ENCODE measurements around the gene RPS27A. TPM values are rescaled to one million over a fixed set of nuclear protein-coding genes. Genes with fewer than 3 reads are reported as not detected.
A peak's percentile ranks its signal among the peaks of the same experiment; 100 is the strongest.

RPS27A gene
- total and polyA plus RNA-seq, 2 donors (not counting 3 experiments of a cell fraction or from before 2014, with no cell fraction given): 926 to 1,136 TPM

DNA sequence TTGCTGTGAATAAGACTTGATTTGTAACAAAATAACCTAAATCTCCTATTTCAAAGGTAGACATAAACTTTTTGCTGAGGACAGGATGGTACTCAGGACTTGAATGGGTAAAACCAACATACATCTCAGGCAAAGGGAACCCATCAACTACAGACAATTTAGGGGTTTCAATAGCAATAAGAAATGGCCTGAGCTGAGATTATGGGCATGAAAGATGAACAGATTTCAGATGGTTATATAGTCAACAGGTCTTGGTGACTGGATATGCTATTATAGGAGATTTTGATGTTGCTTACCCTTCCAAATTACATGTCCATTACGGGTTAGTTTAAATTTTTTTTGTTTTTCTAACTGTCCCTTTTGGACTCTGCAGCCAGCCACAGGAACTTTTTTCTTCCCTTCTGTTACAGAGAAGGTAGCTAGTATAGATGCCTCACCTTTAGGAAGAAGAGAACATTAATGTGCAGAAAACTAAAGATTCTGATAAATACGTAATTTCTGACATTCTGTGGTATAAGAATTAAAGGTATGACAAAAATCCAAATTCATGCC lies 4.6 kb downstream of the RPS27A start:
- TF ChIP-seq POLR2A (IDR thresholded peaks at IDR 0.05; ENCODE audit: low read depth, low read length) (peak; percentile 69), CTCF (IDR thresholded peaks at IDR 0.05; ENCODE audit: extremely low read depth in 1 of 2, insufficient read depth in 1 of 2, low read depth in 1 of 2, low read length in 2 of 2) (no peak), MYC (IDR thresholded peaks at IDR 0.05; ENCODE audit: low read depth, low read length) (no peak), POLR2AphosphoS5 (IDR thresholded peaks at IDR 0.05; ENCODE audit: insufficient read depth, low read depth, low read length) (peak; percentile 75)
- TF ChIP-seq, protein P1, sequence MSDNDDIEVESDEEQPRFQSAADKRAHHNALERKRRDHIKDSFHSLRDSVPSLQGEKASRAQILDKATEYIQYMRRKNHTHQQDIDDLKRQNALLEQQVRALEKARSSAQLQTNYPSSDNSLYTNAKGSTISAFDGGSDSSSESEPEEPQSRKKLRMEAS (IDR thresholded peaks at IDR 0.05; ENCODE audit: insufficient read depth, insufficient read length): no peak
- no peak overlapping the region for H3K9ac ChIP-seq (replicated peaks; ENCODE audit: extremely low read depth, insufficient read depth, low read length)
- peaks cover 21% of the 10 kb centered on the region for H3K4me1 ChIP-seq (ENCODE audit: control insufficient read depth, extremely low read depth, insufficient read depth, low read length)
- no peaks in the 10 kb centered on the region for H4K20me1 ChIP-seq (replicated peaks; ENCODE audit: control insufficient read depth, extremely low read depth, insufficient read depth, low read length)
- intact Hi-C loops (cut with micrococcal nuclease): loop anchor here (10.0 kb wide), 1 partner anchor 278 kb away; the partner anchor contains the start of gene CFAP36
- POLR2A ChIA-PET: interaction anchor here (1.1 kb wide), 1 partner anchor 12 kb away, joined by 3 read pairs; no protein-coding TSS in a partner anchor
- no peaks in the 10 kb centered on the region for H3K27me3 ChIP-seq (ENCODE audit: control insufficient read depth in 2 of 2, insufficient read depth in 2 of 2, low read length in 2 of 2)
- no peaks in the 10 kb centered on the region for H3K9me3 ChIP-seq (replicated peaks; ENCODE audit: control insufficient read depth, insufficient read depth, low read length)
- DNase-seq (ENCODE audit: low read depth, low spot score): no peak
- H2AFZ ChIP-seq (ENCODE audit: low read depth, low read length): no peak overlapping the region
- no peak overlapping the region for H3K27ac ChIP-seq (ENCODE audit: insufficient read depth, low read depth, low read length)
- no peak overlapping the region for H3K4me3 ChIP-seq (replicated peaks in 1 of 3; ENCODE audit: insufficient read depth in 1 of 3, low read depth in 1 of 3, low read length in 3 of 3)
- H3K9me1 ChIP-seq (replicated peaks; ENCODE audit: control insufficient read depth, extremely low read depth, insufficient read depth, low read length): no peaks in the 10 kb centered on the region
- H3K79me2 ChIP-seq (ENCODE audit: control insufficient read depth, insufficient read depth, low read length): peaks cover 26% of the 10 kb centered on the region
- FAIRE-seq: no peak
- peaks cover 12 to 33% of the 10 kb centered on the region in 2 experiments for H3K36me3 ChIP-seq (ENCODE audit: control insufficient read depth in 2 of 2, extremely low read depth in 1 of 2, insufficient read depth in 2 of 2, low read length in 2 of 2)
- dilution Hi-C loops (cut with MboI; ENCODE audit: extremely low pct_ligation_motif_present, low sequenced_read_pairs): no loop called here
- CTCF ChIA-PET: interaction anchor here (0.6 to 1.8 kb wide), 2 partner anchors 14 to 337 kb away, joined by 3 to 4 read pairs; no protein-coding TSS in a partner anchor
- H3K4me2 ChIP-seq (ENCODE audit: insufficient read depth, low read length): no peak overlapping the region
- no TSS peak for BruUV-seq (replicated peaks)

Measured in endothelial cell of umbilical vein (primary cell).